HG02938 (cell line): ENCODE results near the gene PGGHG.

ENCODE experiments used
- ATAC-seq: cut with Tn5 transposase; IDR thresholded peaks from one replicate; pipeline ENCODE4 v1.9.1; 2021; ENCODE audit warnings: mild to moderate bottlenecking, moderate library complexity; ENCODE audit not compliant: unreplicated experiment

PGGHG gene

DNA sequence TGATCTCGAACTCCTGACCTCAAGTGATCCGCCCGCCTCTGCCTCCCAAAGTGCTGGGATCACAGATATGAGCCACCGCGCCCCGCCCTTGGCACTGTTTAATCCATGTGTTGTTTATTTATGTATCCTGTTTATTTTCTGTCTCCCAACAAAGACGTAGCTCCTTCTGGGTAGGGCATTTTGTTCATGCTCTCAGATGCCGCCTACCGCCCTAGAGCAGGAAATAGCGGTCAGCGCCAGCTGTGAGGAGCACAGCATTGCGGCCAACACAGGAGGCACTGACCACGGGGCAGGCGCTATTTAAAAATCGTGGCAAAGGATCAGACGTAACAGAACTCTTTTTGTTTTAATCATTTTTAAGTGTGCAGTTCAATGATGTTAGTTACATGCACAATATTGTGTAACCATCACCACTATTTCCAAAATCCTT, 20.2 kb upstream of the PGGHG start:
- peak; percentile 37 for ATAC-seq

- peak; percentile 77 for ATAC-seq
These were observed 19.6 kb upstream of the PGGHG start for GRCh38 chr11:269146-269890.

DNA sequence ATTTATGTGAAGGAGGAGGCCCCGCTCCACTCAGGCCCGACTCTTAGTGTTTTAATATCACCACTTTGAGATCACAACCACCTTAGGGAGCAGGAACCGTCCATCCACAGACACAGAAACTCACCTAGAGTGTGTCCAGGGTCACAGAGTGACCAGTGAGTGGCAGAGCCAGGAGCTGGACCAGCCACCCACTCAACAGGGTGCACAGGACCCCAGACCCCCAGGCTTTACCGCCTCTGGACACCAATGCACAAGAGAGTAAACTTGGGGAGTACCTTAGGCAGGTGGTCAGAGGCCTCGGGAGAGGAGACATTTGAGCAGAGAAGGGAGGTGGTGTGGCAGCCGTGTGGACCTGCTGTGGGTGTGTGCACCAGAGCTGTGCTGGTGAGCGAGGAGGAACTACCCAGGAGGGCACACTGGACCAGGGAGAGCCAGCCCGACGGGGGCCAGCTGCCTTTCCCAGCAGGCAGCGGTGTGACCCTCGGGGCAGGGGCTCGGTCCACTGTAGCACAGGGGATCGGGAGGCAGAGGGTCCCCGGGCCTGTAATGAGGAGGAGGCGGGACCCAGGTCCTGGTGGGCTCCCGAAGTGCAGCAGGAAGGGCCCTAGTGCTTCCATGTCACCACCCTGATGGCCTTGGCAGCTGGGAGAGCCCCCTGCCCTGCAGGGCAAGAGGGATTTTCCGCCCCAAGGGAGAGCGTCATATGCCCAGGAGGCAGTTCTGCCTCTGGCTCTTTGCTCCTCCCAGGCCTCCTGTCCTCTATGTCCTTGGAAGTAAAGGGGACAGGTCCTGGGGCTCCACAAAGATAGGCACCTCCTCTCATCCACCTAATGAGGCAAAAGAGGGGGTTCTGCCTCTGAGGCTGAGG, 18.2 kb upstream of the PGGHG start:
- no peak for ATAC-seq

- no peak for ATAC-seq
These were observed 17.6 kb upstream of the PGGHG start for GRCh38 chr11:271319-271715.

DNA sequence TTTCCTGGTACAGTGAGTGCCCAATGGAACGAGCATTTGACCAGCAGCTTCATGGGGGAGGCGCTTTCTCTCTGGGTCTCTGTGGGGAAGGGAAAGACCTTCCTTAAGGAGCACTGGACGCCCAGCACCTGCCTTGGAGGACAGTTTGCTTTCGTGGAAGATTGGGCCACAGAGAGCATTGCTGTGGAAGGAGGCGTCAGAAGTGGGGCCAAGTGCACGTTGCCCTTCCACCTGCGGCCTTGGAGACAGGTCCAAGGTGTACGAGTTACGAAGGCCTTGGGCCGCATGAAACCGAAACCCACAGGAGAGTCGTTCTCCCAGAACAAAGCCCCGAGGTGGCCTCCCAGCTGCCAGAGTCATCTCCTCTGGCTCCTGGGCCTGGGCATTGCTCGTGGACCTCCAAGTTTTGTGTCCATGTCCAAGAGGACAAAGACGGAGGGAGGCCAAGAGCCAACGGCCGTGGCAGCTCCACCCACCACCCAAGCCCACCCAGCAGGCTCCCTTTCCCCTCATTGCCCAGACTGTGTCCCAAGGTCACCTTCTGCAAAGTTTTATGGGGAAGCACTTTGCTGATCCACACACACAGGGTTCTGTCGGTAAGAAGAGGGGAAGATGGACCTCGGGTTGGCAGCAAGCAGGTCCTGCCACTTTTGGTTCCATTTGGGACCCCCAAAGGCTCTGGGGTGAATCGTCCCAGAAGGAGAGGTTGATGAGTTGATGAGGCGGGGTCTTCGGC, 16.6 kb upstream of the PGGHG start:
- ATAC-seq, result no peak

GRCh38 chr11:272931-273198, 16.1 kb upstream of the PGGHG start:
- no peak for ATAC-seq

GRCh38 chr11:276219-276618, 12.7 kb upstream of the PGGHG start:
- ATAC-seq, result no peak

GRCh38 chr11:278001-278951, 10.7 kb upstream of the PGGHG start, which contains the start of gene NLRP6:
NLRP6 (plus strand) TSS chr11:278407; CDS start chr11:278570, 163 bp downstream.
- ATAC-seq, result no peak

GRCh38 chr11:279040-279965, 9.6 kb upstream of the PGGHG start:
- no peak for ATAC-seq

DNA sequence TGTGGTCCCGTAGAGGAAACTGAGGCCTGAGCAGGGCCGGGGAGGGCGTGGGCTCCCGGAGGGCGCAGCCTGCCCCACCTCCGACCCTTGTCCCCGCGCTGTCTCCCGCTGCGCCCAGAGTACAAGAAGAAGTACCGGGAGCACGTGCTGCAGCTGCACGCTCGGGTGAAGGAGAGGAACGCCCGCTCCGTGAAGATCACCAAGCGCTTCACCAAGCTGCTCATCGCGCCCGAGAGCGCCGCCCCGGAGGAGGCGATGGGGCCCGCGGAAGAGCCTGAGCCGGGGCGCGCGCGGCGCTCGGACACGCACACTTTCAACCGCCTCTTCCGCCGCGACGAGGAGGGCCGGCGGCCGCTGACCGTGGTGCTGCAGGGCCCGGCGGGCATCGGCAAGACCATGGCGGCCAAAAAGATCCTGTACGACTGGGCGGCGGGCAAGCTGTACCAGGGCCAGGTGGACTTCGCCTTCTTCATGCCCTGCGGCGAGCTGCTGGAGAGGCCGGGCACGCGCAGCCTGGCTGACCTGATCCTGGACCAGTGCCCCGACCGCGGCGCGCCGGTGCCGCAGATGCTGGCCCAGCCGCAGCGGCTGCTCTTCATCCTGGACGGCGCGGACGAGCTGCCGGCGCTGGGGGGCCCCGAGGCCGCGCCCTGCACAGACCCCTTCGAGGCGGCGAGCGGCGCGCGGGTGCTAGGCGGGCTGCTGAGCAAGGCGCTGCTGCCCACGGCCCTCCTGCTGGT, 8.8 kb upstream of the PGGHG start:
- no peak for ATAC-seq

GRCh38 chr11:280706-281485, 8.0 kb upstream of the PGGHG start:
- no peak for ATAC-seq

GRCh38 chr11:281486-282161, 7.3 kb upstream of the PGGHG start:
- ATAC-seq, result no peak

DNA sequence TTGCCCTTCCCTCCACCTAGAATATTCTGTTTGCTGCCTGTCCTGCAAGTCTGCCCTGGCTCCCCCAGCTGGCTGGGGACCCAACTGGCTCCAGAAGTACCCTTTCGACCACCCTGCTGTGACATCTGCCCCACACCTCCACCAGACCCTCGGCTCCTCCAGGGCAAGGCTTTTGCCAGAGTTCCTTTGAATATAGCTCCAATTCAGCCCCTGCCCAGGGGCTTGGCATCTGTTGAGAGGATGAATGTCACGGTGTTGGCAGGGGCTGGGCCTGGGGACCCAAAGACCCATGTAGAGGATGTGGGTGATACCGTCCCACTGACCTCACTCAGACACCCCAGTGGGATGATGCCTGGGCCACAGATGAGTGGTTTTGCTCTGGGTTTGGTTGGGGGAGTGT, 6.8 kb upstream of the PGGHG start:
- no peak for ATAC-seq

- no peak for ATAC-seq
These were observed 6.1 kb upstream of the PGGHG start for GRCh38 chr11:282630-283360.

DNA sequence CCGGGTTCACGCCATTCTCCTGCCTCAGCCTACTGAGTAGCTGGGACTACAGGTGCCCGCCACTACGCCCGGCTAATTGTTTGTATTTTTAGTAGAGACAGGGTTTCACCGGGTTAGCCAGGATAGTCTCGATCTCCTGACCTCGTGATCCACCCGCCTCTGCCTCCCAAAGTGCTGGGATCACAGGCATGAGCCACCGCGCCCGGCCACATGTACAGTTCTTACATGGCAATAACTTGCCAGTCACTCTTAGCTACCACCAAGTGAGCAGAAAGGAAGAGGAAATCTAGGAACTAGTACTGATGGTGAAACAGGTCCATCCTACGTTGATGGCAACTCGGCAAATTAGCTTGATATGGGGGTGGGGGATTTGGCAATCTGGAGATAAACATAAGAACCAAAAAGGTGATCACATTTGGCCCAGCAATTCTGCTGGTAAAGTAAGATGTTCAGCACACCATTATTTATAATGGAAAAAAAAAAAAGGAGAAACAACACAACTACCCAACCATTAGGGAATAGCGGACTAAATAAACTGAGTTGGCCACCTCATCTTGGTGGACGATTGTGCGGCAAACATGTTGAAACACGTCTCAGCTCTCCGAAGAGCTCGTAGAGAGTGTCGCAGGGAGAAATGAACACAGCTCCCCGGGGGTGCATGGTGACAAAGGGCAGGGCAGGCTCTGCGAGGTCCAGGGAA, 5.4 kb upstream of the PGGHG start:
- ATAC-seq, result no peak
